HG02973 (cell line): ENCODE results near the gene HOXC12.

Source experiments
- ATAC-seq: cut with Tn5 transposase; IDR thresholded peaks from one replicate; pipeline ENCODE4 v1.9.1; 2021; ENCODE audit warnings: moderate library complexity; ENCODE audit not compliant: unreplicated experiment

HOXC12 gene

DNA sequence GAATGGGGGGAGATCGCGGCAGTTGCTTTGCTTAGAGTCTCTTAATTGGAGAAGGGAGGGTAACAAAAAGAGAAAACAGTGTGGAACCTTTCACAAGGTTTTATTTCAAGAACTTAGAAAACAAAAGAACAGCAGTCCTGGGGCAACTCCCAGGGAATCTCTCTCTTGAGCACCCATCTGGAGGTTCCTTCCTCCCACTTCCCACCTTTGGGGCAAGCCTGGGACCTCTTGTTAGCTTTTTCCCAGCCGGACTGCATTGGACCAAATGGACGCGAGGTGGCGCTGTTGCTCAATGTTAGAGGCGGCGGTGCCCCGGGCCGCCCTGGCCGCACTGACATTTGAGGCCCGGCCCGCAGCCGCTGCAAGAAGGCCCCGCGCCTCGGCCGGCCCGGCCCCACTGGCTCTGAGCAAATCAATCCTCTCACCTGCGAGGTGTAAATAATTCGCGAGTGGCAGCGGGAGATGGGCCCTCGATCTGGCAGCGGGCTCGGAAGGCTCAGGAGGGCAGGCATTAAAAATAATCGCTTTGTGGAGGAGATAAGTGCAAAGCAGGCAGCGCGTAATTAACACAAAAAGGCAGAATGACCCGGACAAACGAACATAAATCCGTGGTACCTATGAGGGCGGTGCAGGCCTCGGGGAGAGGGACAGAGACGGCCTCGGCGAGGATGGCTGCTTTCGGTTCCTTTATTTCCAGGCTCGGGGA is 51.3 kb downstream of the HOXC12 start:
- ATAC-seq = no peak

DNA sequence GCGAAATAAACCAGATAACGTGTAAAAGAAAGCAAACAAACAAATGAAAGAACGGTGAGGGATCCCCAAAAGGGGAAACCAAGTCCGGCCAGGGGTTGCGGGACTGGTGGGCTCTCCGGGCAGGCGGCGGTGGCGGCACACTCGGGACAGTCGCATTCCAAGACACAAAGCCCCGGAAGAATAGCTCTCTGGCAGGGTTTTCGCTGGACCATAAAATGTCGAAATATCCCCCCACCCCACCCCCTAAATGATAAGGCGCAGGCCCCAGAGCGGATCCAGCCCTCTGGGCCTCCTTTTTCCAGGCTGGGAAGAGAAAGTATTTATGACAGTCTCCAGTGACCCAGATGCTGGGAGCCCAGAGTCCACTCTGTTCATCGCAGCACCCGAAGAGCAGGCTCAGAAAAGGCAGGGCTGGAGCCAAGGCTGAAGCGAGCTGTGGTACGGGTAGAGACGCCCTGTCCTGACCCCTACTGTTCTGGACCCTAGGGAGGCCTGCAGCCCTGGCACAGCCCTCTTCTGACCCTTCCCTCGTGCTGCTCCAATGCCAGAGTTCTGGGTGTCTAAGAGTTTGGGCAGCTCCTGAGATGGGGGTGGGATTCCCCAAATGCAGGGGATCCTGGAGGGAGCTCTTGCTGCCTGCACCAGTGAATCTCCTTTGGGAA is 52.0 kb downstream of the HOXC12 start:
- ATAC-seq = no peak

DNA sequence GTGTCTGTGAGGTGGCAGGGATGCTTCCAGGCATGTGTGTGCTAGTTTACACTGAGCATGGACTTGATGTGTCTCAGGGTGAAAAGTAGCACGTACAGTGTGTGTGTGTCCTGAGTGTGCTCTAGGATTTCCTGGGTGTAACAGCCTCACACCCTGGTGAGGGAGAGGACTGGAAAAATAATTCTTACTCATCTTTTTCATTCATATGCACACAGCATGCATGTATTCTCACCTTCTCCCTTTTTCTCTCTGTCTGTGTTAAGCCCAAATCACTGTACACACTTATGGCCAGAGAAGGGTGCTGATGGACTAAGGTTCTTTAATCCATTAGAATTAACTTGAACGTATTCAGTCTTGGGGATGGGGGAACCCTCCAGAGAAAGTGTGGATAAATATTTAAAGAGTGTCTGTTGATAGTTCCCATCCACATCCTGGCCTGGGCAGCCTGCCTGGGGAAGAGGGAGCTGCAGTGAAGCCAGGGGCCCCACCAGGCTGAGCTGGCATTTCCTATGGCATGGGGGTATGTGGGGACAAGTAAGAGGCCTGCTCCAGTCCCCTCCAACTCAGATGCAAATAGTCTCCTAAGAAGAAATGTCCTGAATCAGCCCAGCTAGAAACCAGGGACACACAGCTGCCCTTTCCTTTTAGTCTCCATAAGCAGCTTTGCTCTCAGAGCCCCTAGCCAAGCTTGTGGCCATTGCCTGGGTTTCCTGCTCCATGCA is 53.0 kb downstream of the HOXC12 start:
- no peak for ATAC-seq

GRCh38 chr12:54008260-54008552 is 53.5 kb downstream of the HOXC12 start:
- no peak for ATAC-seq
